G401.6 (cell line): ENCODE measurements around the gene SFN.
"Not testable (repeated sequence)": the region's sequence is repeated elsewhere in the genome, so short reads cannot be mapped to it uniquely, and the experiment has no call there.

Source experiments
- FAIRE-seq: peaks from 2 replicates; lab custom pipeline; 2012; peaks lifted over from hg19 to GRCh38; lab: Jason Lieb, UNC

SFN gene

GRCh38 chr1:26862781-26863684 lies at the start of gene SFN:
TSS of gene SFN (plus strand) at chr1:26863149. CDS start at chr1:26863213, 64 bp downstream.
- peak; percentile 99 for FAIRE-seq

GRCh38 chr1:26814377-26814776 lies 48.6 kb upstream of the SFN start:
- no peak for FAIRE-seq

- FAIRE-seq: no peak
Measured at GRCh38 chr1:26814893-26815292, 48.1 kb upstream of the SFN start.

- no peak for FAIRE-seq
Measured at GRCh38 chr1:26820784-26821269, 42.1 kb upstream of the SFN start.

GRCh38 chr1:26822737-26823395 lies 40.1 kb upstream of the SFN start:
- FAIRE-seq: no peak

GRCh38 chr1:26824731-26825130 lies 38.2 kb upstream of the SFN start:
- FAIRE-seq: no peak

- no peak for FAIRE-seq
Measured at GRCh38 chr1:26826261-26827105, 36.5 kb upstream of the SFN start, which contains the start of gene ZDHHC18. TSS of gene ZDHHC18 (plus strand) at chr1:26826688. CDS start at chr1:26826805, 117 bp downstream.

GRCh38 chr1:26827106-26827604 lies 35.8 kb upstream of the SFN start:
- FAIRE-seq: no peak

GRCh38 chr1:26827663-26828062 lies 35.3 kb upstream of the SFN start:
- no peak for FAIRE-seq

GRCh38 chr1:26828411-26828991 lies 34.4 kb upstream of the SFN start:
- no peak for FAIRE-seq

GRCh38 chr1:26829184-26829911 lies 33.6 kb upstream of the SFN start:
- no peak for FAIRE-seq

- FAIRE-seq: no peak
Measured at GRCh38 chr1:26831059-26831458, 31.9 kb upstream of the SFN start.

- FAIRE-seq: no peak
Measured at GRCh38 chr1:26831546-26832248, 31.3 kb upstream of the SFN start.

GRCh38 chr1:26832249-26832960 lies 30.5 kb upstream of the SFN start:
- no peak for FAIRE-seq

GRCh38 chr1:26833432-26834405 lies 29.2 kb upstream of the SFN start:
- no peak for FAIRE-seq

- FAIRE-seq: not testable (repeated sequence)
Measured at GRCh38 chr1:26837665-26838064, 25.3 kb upstream of the SFN start.

- no peak for FAIRE-seq
Measured at GRCh38 chr1:26838474-26839338, 24.2 kb upstream of the SFN start.

- FAIRE-seq: no peak
Measured at GRCh38 chr1:26839339-26839722, 23.6 kb upstream of the SFN start.
